ENCODE results near the gene RAB18.

Gene RAB18

DNA sequence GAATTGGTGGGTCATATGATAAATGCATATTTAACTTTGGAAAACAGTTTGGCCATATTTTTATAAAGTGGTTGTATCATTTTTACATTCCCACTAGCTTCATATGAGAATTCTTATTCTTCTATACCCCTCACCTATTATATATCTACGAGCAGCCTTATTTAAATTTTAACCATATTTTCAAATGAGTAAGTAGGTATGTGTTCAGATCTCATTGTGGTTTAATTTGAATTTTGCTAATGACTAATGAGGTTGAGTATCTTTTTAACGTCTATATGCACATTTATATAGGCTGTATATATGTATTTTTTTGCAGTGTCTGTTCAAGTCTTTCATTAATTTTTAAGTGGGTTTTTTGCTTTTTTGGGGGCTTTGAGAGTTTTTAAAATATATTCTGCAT is 14.2 kb downstream of the RAB18 start:
- TF ChIP-seq NFIC (IDR thresholded peaks at IDR 0.05) (no peak), EP300 (IDR thresholded peaks at IDR 0.05; ENCODE audit: borderline replicate concordance) (no peak), ZBTB7A (IDR thresholded peaks at IDR 0.05; ENCODE audit: low read depth) (no peak), TCF12 (IDR thresholded peaks at IDR 0.05; ENCODE audit: low read depth) (no peak), YY1 (IDR thresholded peaks at IDR 0.05; ENCODE audit: low read depth) (no peak)
- TF ChIP-seq, protein P1, sequence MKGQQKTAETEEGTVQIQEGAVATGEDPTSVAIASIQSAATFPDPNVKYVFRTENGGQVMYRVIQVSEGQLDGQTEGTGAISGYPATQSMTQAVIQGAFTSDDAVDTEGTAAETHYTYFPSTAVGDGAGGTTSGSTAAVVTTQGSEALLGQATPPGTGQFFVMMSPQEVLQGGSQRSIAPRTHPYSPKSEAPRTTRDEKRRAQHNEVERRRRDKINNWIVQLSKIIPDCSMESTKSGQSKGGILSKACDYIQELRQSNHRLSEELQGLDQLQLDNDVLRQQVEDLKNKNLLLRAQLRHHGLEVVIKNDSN (IDR thresholded peaks at IDR 0.05) = no peak

DNA sequence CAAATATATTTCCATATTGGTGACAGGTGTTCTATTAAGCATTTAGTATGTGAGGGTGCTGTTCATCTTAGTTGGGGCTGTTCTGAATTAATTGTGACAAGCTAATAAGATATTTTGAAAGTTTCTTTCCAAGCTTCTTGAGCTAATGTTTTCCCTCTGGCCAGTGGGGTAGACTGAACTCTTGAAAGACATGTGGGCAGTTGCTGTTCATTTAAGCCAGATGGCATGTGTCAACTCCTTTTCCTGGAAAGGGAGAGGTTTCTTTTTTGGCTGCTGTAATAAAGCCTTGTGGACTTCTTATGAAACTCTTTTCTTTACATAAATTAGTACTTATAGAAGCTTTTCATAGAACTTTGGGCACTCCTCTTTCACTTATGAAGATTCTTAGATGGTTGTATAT is 21.7 kb downstream of the RAB18 start:
- TF ChIP-seq EGR1 (IDR thresholded peaks at IDR 0.05) (no peak), TEAD4 (IDR thresholded peaks at IDR 0.05) (no peak)

DNA sequence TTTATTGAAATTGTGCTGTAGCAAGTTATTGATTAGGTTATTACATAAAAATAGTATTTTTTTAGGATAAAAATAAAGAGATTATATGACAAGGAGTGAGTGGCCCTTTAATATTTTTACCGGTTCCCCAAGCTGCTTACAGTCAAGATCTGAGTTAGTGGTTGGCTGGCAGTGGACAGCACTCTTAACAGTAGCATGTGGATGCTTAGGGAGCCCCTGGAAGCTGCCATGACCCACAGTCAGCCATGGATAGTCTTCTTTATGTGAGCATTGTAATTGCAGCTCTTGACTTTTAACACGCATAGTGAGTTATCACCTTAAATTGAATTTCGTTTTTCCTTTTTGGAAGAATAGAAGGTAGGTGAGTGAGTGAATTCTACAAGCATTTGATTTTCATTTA is 22.1 kb downstream of the RAB18 start:
- TF ChIP-seq ZBTB7A (IDR thresholded peaks at IDR 0.05; ENCODE audit: low read depth) (no peak), TEAD4 (IDR thresholded peaks at IDR 0.05) (no peak), EP300 (IDR thresholded peaks at IDR 0.05; ENCODE audit: borderline replicate concordance) (no peak), TAF1 (IDR thresholded peaks at IDR 0.05; ENCODE audit: low read depth) (no peak), FOXM1 (IDR thresholded peaks at IDR 0.05; ENCODE audit: borderline replicate concordance, low read depth) (no peak), CEBPB (IDR thresholded peaks at IDR 0.05) (no peak), YY1 (IDR thresholded peaks at IDR 0.05; ENCODE audit: low read depth) (no peak), NFIC (IDR thresholded peaks at IDR 0.05) (no peak), EGR1 (IDR thresholded peaks at IDR 0.05) (no peak), TCF12 (IDR thresholded peaks at IDR 0.05; ENCODE audit: low read depth) (no peak), CREB1 (IDR thresholded peaks at IDR 0.05; ENCODE audit: low read depth) (no peak), RAD21 (IDR thresholded peaks at IDR 0.05; ENCODE audit: low read depth) (no peak)
- TF ChIP-seq, protein P1 (IDR thresholded peaks at IDR 0.05) = no peak
- TF ChIP-seq, protein P2, sequence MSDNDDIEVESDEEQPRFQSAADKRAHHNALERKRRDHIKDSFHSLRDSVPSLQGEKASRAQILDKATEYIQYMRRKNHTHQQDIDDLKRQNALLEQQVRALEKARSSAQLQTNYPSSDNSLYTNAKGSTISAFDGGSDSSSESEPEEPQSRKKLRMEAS (IDR thresholded peaks at IDR 0.05) = no peak
- TF ChIP-seq, protein P3, sequence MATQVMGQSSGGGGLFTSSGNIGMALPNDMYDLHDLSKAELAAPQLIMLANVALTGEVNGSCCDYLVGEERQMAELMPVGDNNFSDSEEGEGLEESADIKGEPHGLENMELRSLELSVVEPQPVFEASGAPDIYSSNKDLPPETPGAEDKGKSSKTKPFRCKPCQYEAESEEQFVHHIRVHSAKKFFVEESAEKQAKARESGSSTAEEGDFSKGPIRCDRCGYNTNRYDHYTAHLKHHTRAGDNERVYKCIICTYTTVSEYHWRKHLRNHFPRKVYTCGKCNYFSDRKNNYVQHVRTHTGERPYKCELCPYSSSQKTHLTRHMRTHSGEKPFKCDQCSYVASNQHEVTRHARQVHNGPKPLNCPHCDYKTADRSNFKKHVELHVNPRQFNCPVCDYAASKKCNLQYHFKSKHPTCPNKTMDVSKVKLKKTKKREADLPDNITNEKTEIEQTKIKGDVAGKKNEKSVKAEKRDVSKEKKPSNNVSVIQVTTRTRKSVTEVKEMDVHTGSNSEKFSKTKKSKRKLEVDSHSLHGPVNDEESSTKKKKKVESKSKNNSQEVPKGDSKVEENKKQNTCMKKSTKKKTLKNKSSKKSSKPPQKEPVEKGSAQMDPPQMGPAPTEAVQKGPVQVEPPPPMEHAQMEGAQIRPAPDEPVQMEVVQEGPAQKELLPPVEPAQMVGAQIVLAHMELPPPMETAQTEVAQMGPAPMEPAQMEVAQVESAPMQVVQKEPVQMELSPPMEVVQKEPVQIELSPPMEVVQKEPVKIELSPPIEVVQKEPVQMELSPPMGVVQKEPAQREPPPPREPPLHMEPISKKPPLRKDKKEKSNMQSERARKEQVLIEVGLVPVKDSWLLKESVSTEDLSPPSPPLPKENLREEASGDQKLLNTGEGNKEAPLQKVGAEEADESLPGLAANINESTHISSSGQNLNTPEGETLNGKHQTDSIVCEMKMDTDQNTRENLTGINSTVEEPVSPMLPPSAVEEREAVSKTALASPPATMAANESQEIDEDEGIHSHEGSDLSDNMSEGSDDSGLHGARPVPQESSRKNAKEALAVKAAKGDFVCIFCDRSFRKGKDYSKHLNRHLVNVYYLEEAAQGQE (IDR thresholded peaks at IDR 0.05; ENCODE audit: low read depth) = no peak

DNA sequence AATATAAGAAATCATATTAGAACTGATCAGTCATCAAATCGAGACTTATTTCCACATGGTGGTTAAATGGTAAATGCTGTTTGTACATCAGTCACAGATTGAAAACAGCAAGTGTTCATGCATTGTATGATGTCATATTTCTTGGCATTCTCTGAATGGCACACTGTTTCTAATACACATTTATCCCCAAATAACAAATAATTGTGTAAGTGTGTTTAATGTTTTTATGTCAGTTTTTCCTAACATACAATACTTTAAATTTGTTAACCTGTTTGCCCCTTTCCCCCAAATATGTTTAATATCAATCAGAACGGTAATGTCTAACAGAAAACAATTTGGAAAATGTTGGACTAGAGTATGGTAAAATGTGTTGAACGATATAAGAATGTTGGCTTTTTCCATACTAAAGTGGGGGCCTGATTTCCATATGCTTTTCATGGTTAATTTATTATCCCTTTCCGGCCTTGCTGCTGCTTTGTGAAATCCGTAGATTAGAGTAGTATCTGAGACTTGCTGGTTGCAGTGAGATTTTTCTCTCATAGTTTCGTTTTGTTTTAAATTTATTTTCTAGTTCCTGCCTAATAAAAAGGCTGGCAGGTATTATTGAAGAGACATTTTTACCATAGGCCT is 23.7 kb downstream of the RAB18 start:
- TF ChIP-seq, protein P2 (IDR thresholded peaks at IDR 0.05) = no peak
- TF ChIP-seq TAF1 (IDR thresholded peaks at IDR 0.05; ENCODE audit: low read depth) = no peak

DNA sequence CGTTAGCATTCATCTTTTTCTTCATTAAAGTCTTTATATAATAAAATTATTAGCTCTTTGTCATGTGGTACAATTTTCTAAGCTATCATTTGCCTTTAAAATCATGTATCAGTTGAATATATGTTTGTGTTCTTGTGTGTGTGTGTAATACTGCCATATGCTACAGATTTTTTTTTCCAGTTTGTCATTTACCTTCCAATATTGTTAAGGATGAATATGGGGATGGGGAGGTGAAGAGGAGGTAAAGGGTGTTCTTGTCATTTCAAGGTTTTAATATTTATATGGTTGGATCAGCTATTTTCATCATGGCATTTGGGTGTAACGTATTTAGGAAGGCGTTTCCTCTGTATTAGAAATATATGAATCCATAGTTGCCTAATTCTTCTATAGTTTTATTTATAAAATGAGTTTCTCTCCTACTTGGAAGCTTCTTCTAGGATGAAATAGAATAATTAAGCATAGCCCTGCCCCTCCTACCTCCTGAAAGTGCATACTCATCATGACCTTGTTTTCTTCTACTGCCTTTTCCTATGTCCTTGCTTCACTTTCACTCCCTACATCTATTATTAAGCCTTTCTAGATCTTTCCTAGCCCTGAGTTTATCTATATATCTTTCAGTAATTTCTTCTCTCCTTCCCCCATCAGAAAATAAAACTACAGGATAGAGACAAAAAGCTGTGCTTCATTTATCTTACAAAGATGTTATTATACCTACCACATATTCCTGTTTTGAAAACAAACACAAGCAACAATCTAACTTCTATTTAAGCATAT is 25.1 kb downstream of the RAB18 start:
- TF ChIP-seq RAD21 (IDR thresholded peaks at IDR 0.05; ENCODE audit: low read depth) = no peak
- no peak for TF ChIP-seq EGR1 (IDR thresholded peaks at IDR 0.05)
- TF ChIP-seq TEAD4 (IDR thresholded peaks at IDR 0.05) = no peak
- no peak for TF ChIP-seq CREB1 (IDR thresholded peaks at IDR 0.05; ENCODE audit: low read depth)
- TF ChIP-seq, protein P1 (IDR thresholded peaks at IDR 0.05) = no peak
- no peak for TF ChIP-seq ZBTB7A (IDR thresholded peaks at IDR 0.05; ENCODE audit: low read depth)

DNA sequence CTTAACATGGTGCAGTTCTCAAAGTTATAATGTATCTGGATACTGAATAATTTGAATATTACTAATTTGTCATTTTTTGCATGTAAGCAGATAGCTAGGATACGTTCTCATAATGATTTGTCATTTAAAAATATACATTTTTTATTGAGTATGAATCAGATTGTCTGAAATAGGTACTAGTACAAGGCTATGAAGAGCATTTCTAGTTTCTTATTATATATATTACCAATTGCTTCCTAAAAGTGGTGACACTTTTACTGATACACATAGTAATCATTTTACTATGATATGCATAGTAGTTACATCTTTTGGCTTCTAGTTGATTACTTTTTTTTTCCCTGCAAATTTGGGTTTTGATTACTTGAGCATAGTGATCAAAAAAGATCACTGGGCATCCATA is 26.4 kb downstream of the RAB18 start:
- TF ChIP-seq EP300 (IDR thresholded peaks at IDR 0.05; ENCODE audit: borderline replicate concordance) (no peak), TEAD4 (IDR thresholded peaks at IDR 0.05) (no peak), ZBTB7A (IDR thresholded peaks at IDR 0.05; ENCODE audit: low read depth) (no peak), EGR1 (IDR thresholded peaks at IDR 0.05) (no peak), YY1 (IDR thresholded peaks at IDR 0.05; ENCODE audit: low read depth) (no peak), CREB1 (IDR thresholded peaks at IDR 0.05; ENCODE audit: low read depth) (no peak), FOXM1 (IDR thresholded peaks at IDR 0.05; ENCODE audit: borderline replicate concordance, low read depth) (no peak), TCF12 (IDR thresholded peaks at IDR 0.05; ENCODE audit: low read depth) (no peak), RAD21 (IDR thresholded peaks at IDR 0.05; ENCODE audit: low read depth) (no peak), NFIC (IDR thresholded peaks at IDR 0.05) (no peak), TAF1 (IDR thresholded peaks at IDR 0.05; ENCODE audit: low read depth) (no peak), CEBPB (IDR thresholded peaks at IDR 0.05) (no peak)
- TF ChIP-seq, protein P1 (IDR thresholded peaks at IDR 0.05) = no peak
- TF ChIP-seq, protein P3 (IDR thresholded peaks at IDR 0.05; ENCODE audit: low read depth) = no peak
- TF ChIP-seq, protein P2 (IDR thresholded peaks at IDR 0.05) = no peak
